Subcutaneous abdominal adipose tissue (tissue), 5 donors: ENCODE data around the gene OR6V1.

Experiments
- H3K27ac ChIP-seq: one replicate; pipeline ENCODE4 v1.7.0; 2013; ENCODE audit warnings: low read depth, mild to moderate bottlenecking, inconsistent platforms, low read length, moderate library complexity
- H3K27me3 ChIP-seq, 5 donors: one replicate each; pipeline ENCODE4 v1.7.0; 2013; ENCODE audit warnings: low read length in 5 of 5, inconsistent platforms in 1 of 5; ENCODE audit not compliant: control insufficient read depth in 5 of 5, insufficient read depth in 4 of 5
- H3K36me3 ChIP-seq, 5 donors: one replicate each; pipeline ENCODE4 v1.7.0; 2013; ENCODE audit warnings: low read length in 5 of 5; ENCODE audit not compliant: control insufficient read depth in 5 of 5, insufficient read depth in 5 of 5
- H3K4me1 ChIP-seq, 5 donors: one replicate each; pipeline ENCODE4 v1.7.0; 2013; ENCODE audit warnings: low read length in 5 of 5, mild to moderate bottlenecking in 3 of 5, moderate library complexity in 1 of 5; ENCODE audit not compliant: control insufficient read depth in 5 of 5, insufficient read depth in 5 of 5
- H3K4me3 ChIP-seq, 5 donors: one replicate each; pipeline ENCODE4 v1.7.0; 2013; ENCODE audit warnings: low read length in 5 of 5, low read depth in 1 of 5
- H3K9ac ChIP-seq, 5 donors: one replicate each; pipeline ENCODE4 v1.7.0; 2013; ENCODE audit warnings: low read length in 5 of 5, mild to moderate bottlenecking in 4 of 5, moderate library complexity in 3 of 5
- H3K9me3 ChIP-seq, 5 donors: one replicate each; pipeline ENCODE4 v1.7.0; 2013; ENCODE audit warnings: low read length in 5 of 5; ENCODE audit not compliant: control insufficient read depth in 5 of 5
- donor health status: healthy.
- donor health status: healthy.
- donor health status: healthy.
- donor health status: healthy.
- donor health status: healthy.

The OR6V1 gene

DNA sequence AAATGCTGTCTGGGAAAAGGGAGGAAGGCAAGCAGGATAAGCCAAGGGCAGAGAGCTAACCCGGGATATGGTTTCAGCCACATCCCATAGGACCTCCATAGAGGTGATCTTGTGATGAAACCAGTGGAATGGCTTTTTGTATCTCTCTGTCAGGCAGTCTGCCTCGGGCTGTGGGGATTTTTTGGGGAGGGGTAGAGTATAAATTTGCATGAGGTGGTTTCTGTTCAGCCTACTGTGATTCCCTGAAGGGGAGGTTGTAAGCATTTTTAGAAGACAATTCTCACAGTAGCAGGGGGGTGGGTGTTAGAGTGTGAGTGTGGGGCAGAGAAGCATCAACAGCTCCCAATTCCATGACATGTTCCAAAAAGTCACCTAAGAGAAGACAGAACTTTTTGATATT is 37.1 kb upstream of the OR6V1 start:
- H3K27me3 ChIP-seq, result no peaks in the 10 kb centered on the region
- no peaks in the 10 kb centered on the region for H3K36me3 ChIP-seq
- H3K9me3 ChIP-seq, result no peaks in the 10 kb centered on the region
- no peak overlapping the region for H3K27ac ChIP-seq
- H3K9ac ChIP-seq, result no peak overlapping the region
- H3K4me1 ChIP-seq, result peaks cover 0 to 8% (median 2%) of the 10 kb centered on the region in 5 donors
- no peak overlapping the region for H3K4me3 ChIP-seq

DNA sequence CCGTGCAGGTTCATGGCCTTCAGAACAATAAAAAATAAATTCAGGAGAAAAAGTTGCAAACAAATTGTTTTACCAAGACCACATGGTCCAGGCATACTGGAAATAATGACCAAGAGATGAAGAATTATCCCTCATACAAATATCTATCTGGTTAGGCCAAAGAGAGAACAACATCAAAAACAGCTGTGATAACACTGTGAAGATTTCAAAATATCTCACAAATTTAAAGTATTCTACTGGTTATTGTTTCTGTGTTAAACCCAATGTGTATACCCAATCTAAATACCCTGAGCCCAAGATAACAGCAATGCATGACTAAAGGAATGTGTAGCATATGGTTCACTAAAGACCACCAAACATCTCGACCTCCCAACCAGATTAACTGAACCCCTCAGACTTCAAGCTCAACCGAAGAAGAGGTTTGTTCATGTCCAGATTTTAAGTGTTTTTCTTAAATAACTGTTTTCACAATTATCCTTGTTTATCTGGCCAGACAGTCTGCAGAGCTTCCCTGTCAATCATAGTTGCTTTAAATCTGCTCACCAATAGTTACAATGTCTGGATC is 36.1 kb upstream of the OR6V1 start:
- H3K4me3 ChIP-seq, result no peak overlapping the region
- no peak overlapping the region for H3K9ac ChIP-seq
- H3K27me3 ChIP-seq, result no peaks in the 10 kb centered on the region
- H3K9me3 ChIP-seq, result no peaks in the 10 kb centered on the region
- no peaks in the 10 kb centered on the region for H3K36me3 ChIP-seq
- H3K4me1 ChIP-seq, result peaks cover 0 to 8% (median 2%) of the 10 kb centered on the region in 5 donors
- H3K27ac ChIP-seq, result no peak overlapping the region

DNA sequence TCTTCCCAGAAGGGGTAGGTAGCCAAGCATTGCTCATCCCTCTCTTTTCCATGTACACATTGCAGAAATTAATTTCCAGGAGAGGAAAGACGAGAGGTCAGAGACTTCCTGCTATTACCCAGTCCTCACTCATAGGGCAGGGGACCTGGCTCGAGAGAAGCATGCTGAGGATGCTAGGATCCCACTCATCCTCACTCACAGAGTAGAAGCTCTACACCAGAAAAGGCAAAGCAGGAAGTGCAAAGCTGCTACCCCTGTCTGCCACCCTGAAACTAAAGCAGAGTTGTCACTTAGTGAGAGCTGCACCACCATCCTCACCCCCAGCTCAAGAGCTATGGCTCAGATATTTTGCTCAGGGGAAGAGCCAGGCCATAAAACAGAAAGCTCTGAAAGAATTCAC is 35.1 kb upstream of the OR6V1 start:
- Histone ChIP-seq H3K36me3 (no peaks in the 10 kb centered on the region), H3K27ac (no peak overlapping the region), H3K9me3 (no peaks in the 10 kb centered on the region), H3K27me3 (no peaks in the 10 kb centered on the region), H3K4me1 (peaks cover 0 to 8% (median 2%) of the 10 kb centered on the region in 5 donors), H3K9ac (no peak overlapping the region), H3K4me3 (no peak overlapping the region)

DNA sequence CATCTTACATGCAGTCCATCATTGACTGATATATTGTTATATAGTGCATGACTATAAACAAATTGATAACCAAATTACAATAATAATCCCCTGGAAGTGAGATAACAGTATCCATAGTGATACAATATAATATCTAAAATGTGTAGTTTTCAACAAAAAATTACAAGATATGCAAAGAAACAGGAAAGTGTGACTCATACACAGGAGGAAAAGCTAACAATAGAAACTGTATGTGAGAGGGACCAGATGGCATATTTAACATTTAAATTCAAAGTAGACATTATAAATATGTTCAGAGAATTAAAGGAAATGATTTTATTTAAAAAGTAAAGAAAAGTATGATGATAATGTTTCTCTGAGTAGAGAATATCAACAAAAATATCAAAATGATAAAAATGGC is 33.2 kb upstream of the OR6V1 start:
- Histone ChIP-seq H3K36me3 (no peaks in the 10 kb centered on the region), H3K4me3 (no peak overlapping the region), H3K27ac (no peak overlapping the region), H3K9me3 (no peaks in the 10 kb centered on the region), H3K4me1 (peaks cover 0 to 3% (median 0%) of the 10 kb centered on the region in 5 donors), H3K27me3 (no peaks in the 10 kb centered on the region), H3K9ac (no peak overlapping the region)

DNA sequence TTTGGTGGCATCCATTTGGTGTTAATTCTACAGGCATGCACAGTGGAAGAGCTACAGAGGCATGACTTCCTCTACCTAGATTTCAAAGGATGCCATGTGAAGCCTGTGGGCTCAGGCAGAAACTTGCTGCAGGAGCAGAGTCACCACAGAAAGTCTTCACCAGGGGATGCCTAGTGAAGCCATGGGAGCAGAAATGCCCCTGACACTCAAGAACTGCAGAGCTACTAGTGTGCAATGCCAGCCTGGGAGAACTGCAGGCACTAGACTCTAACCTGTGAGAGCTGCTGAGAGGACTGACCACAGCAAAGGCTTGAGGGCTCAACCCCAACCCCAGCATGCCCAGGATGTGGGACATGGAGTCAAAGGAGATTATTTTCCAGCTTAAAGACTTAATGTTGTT is 29.1 kb upstream of the OR6V1 start:
- Histone ChIP-seq H3K4me1 (no peaks in the 10 kb centered on the region), H3K9me3 (no peaks in the 10 kb centered on the region), H3K27me3 (no peaks in the 10 kb centered on the region), H3K36me3 (no peaks in the 10 kb centered on the region), H3K27ac (no peak overlapping the region), H3K4me3 (no peak overlapping the region), H3K9ac (no peak overlapping the region)

DNA sequence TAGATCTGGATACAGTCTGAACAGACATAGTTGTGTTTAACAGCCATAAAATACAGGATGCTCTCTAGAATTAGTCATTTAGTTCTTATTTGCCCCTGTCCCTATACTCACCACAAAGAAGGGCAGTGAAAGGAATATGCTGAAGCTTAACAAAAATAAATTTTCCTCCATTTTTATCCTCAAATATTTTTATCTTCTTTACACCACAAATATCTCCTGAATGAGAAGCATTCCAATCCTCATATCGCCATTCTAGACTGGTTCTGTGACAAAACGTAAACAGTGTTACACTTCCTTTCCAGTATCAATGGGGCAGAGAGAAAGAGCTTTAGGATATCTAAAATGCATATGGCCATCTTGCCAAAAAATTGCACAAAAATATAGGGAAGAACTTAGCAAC is 26.8 kb upstream of the OR6V1 start:
- Histone ChIP-seq H3K9ac (no peak overlapping the region), H3K4me3 (no peak overlapping the region), H3K4me1 (no peaks in the 10 kb centered on the region), H3K27ac (no peak overlapping the region), H3K9me3 (no peaks in the 10 kb centered on the region), H3K36me3 (no peaks in the 10 kb centered on the region), H3K27me3 (peaks cover 0 to 4% (median 0%) of the 10 kb centered on the region in 5 donors)

DNA sequence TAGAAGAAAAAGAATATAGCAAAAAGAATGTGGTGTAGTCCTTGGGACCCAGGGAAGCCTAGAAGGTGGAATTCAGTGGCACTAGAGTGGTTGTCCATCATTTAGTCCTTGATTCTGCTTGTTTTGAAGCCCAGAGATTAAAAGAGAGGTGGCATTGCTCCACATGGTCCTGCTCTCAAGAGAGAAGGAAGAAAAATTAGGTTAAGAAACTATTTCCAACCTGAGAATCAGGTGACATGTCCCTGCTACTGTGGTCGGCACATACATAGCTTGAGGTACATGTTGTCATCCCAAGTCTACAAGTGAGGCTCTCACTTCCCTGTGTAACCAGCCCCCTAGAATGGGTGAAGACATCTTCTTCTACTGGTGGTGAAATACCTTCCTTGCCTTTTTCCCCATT is 25.1 kb upstream of the OR6V1 start, which contains the start of gene OR9A2:
TSS of gene OR9A2 (minus strand) at position 101 of the 400 bp plus-strand sequence. CDS start at position 101, 0 bp downstream.
- no peak within 1 kb of the TSS for H3K9ac ChIP-seq
- no peak within 1 kb of the TSS for H3K4me3 ChIP-seq
- no peaks in the 10 kb centered on the region for H3K9me3 ChIP-seq
- H3K27ac ChIP-seq, result no peak within 1 kb of the TSS
- H3K36me3 ChIP-seq, result no peaks in the 10 kb centered on the region
- no peaks in the 10 kb centered on the region for H3K4me1 ChIP-seq
- H3K27me3 ChIP-seq, result peaks cover 0 to 4% (median 0%) of the 10 kb centered on the region in 5 donors

DNA sequence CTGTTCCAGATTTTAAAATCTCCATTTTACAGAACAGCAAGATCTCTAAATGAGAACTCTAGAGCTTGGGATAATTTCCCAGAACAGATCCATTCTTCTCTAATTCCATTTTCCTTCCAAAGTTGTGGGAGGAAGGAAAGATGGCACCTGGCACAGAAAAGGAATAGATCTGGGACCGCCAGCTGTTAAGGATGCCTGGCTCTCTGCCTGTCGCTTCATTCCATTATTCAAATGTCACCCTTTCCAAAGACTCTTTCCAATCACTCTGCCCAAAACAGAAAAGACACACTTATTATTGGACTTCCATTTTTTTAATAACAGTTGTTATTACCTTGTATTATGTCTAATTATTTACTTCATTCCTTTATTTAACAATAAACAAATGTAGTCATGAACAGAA is 24.5 kb upstream of the OR6V1 start:
- H3K4me1 ChIP-seq, result no peaks in the 10 kb centered on the region
- H3K36me3 ChIP-seq, result no peaks in the 10 kb centered on the region
- H3K27me3 ChIP-seq, result peaks cover 0 to 4% (median 0%) of the 10 kb centered on the region in 5 donors
- H3K4me3 ChIP-seq, result no peak overlapping the region
- H3K27ac ChIP-seq, result no peak overlapping the region
- H3K9me3 ChIP-seq, result no peaks in the 10 kb centered on the region
- no peak overlapping the region for H3K9ac ChIP-seq

DNA sequence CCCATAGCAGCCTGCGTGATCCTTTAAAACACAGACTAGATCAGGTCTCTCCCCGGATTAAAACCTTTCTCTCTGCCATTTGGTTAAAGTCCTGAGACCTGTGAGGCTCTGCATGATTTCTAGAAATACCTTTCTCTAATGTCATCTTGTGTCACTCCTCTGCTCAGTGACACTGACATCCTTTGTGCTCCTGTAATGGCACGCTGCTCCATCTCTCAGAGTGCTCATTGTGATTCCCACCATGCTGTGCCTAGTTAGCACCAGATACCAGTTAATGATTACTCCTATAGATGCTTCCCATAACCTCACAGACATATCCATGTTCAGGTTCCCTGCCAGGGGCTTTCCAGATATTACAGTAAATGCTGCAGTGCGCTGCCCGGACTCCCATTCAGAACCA is 13.5 kb upstream of the OR6V1 start:
- no peak overlapping the region for H3K9ac ChIP-seq
- peaks cover 0 to 2% (median 0%) of the 10 kb centered on the region in 5 donors for H3K4me1 ChIP-seq
- H3K9me3 ChIP-seq, result peaks cover 0 to 6% (median 0%) of the 10 kb centered on the region in 5 donors
- H3K4me3 ChIP-seq, result no peak overlapping the region
- H3K27ac ChIP-seq, result no peak overlapping the region
- H3K36me3 ChIP-seq, result no peaks in the 10 kb centered on the region
- H3K27me3 ChIP-seq, result peaks cover 0 to 3% (median 0%) of the 10 kb centered on the region in 5 donors

DNA sequence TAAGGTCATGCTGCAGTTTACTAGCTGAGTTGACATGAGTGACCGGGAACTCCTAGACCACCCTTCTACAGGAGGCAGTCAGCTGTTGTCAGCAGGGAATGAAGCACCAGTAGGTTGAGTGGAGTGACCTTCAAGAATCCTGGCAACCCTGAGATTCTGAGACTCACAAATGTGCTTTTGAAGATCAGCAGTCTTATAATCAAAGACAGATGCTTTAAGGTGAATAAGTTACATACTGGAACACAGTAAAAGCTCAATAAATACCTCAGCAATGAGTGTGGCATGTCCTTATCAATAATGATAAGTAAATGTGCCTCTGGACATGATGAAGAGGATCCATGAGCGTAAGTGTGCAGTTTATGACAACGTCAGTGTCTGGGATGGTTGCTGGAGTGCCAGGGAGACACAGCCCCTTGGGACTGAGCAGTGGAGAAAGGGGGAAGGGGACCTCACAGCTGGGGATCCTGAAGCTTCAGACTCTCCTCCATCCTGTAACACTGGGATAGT is 11.9 kb upstream of the OR6V1 start:
- Histone ChIP-seq H3K4me1 (peaks cover 0 to 2% (median 0%) of the 10 kb centered on the region in 5 donors), H3K9ac (no peak overlapping the region), H3K36me3 (no peaks in the 10 kb centered on the region), H3K4me3 (no peak overlapping the region), H3K9me3 (no peaks in the 10 kb centered on the region), H3K27ac (no peak overlapping the region), H3K27me3 (peaks cover 0 to 3% (median 0%) of the 10 kb centered on the region in 5 donors)
